K562 (cell line): ENCODE results near the gene NRF1. TPM values are rescaled to one million over a fixed set of nuclear protein-coding genes. Genes with fewer than 3 reads are reported as not detected.

Experiments used
- ATAC-seq: fragments of 200-7000 bp; cut with Tn5 transposase; 3 replicates; pipeline ENCODE4 v1.9.1; 2020; ENCODE audit warnings: moderate library complexity
- BruUV-seq: library from RNA; stranded (reverse); fragments of 400-500 nt; replicated peaks from 2 replicates; lab custom pipeline; 2021; lab: Mats Ljungman, UMichigan
- CTCF ChIA-PET: fragments of 300-600 bp; formaldehyde crosslinking; extraction: SDS; loops from one replicate; lab custom pipeline; 2021; ENCODE audit warnings: low intra/inter-chr PET ratio; lab: Yijun Ruan, JAX
- POLR2A ChIA-PET: fragments of 300-600, 350-650 bp; sonication (Branson Sonifier 250); formaldehyde crosslinking; extraction: SDS; loops from one replicate; lab custom pipeline; 2021; ENCODE audit warnings: antibody characterized with exemption, inconsistent platforms; lab: Yijun Ruan, JAX
- DNase-seq, 4 experiments: peaks; one replicate each; pipeline versions ENCODE4 v3.0.0 to v3.0.0-alpha.2; 2011 to 2018; ENCODE audit warnings: low spot score in 3 of 4, mixed read lengths in 3 of 4; ENCODE audit errors: extremely low read depth in 1 of 4
- FAIRE-seq: peaks from 2 replicates; lab custom pipeline; 2011; peaks lifted over from hg19 to GRCh38; lab: Jason Lieb, UNC
- H2AFZ ChIP-seq: 2 replicates; pipeline ENCODE4 v1.6.0; 2011; ENCODE audit warnings: low read depth, low read length, control low read depth, inconsistent platforms
- H3K27ac ChIP-seq: fragments of 200-600 bp; 3 replicates; pipeline ENCODE4 v1.8.0; 2011; ENCODE audit warnings: low read depth, mild to moderate bottlenecking, control low read depth, inconsistent platforms, low read length, moderate library complexity, mixed read lengths; ENCODE audit errors: extremely low read depth
- H3K27me3 ChIP-seq, 2 experiments: fragments of 300-600 bp in 1 of 2; 2 replicates in 1 of 2; 3 replicates in 1 of 2; pipeline versions ENCODE4 v1.6.0 to v1.8.0; 2011; ENCODE audit warnings: inconsistent platforms in 2 of 2, low read length in 2 of 2, mild to moderate bottlenecking in 1 of 2, mixed read lengths in 1 of 2, moderate library complexity in 1 of 2; ENCODE audit not compliant: control insufficient read depth in 2 of 2, insufficient read depth in 2 of 2
- H3K36me3 ChIP-seq: fragments of 300-600 bp; 3 replicates; pipeline ENCODE4 v1.8.0; 2011; ENCODE audit warnings: mild to moderate bottlenecking, low read length, inconsistent platforms; ENCODE audit not compliant: control insufficient read depth, insufficient read depth
- H3K4me1 ChIP-seq, 2 experiments: fragments of 200-600 bp in 1 of 2; replicated peaks in 1 of 2; 2 replicates in 1 of 2; 3 replicates in 1 of 2; pipeline versions ENCODE4 v1.5.1 to v1.8.0; 2011; ENCODE audit warnings: inconsistent platforms in 2 of 2, low read length in 2 of 2, mild to moderate bottlenecking in 1 of 2, mixed read lengths in 1 of 2, moderate library complexity in 1 of 2; ENCODE audit not compliant: control insufficient read depth in 2 of 2, insufficient read depth in 2 of 2
- H3K4me2 ChIP-seq: 2 replicates; pipeline ENCODE4 v1.6.1; 2011; ENCODE audit warnings: low read length, control low read depth, inconsistent platforms, mixed read lengths; ENCODE audit not compliant: insufficient read depth
- H3K4me3 ChIP-seq: fragments of 200-600 bp; sonication (generic), shearing (Covaris generic); 2 replicates; pipeline ENCODE4 v1.5.1; 2016; ENCODE audit warnings: control low read depth, inconsistent platforms
- H3K79me2 ChIP-seq: fragments of 200-600 bp; 3 replicates; pipeline ENCODE4 v1.8.0; 2011; ENCODE audit warnings: low read length, inconsistent platforms; ENCODE audit not compliant: control insufficient read depth, insufficient read depth
- H3K9ac ChIP-seq, 2 experiments: 2 replicates each; pipeline versions ENCODE4 v1.6.0 to v1.6.1; 2011; ENCODE audit warnings: low read depth in 2 of 2, low read length in 2 of 2, control low read depth in 1 of 2, inconsistent platforms in 1 of 2, mild to moderate bottlenecking in 1 of 2, mixed read lengths in 1 of 2; ENCODE audit not compliant: insufficient read depth in 1 of 2
- H3K9me1 ChIP-seq: one replicate; pipeline ENCODE4 v1.6.0; 2011; ENCODE audit warnings: inconsistent platforms, mild to moderate bottlenecking, low read length, moderate library complexity; ENCODE audit not compliant: control insufficient read depth, insufficient read depth
- H3K9me3 ChIP-seq: replicated peaks from 2 replicates; pipeline ENCODE4 v1.5.1; 2011; ENCODE audit warnings: low read depth, low read length, inconsistent platforms; ENCODE audit not compliant: control insufficient read depth, insufficient read depth
- H4K20me1 ChIP-seq: replicated peaks from 2 replicates; pipeline ENCODE4 v1.6.1; 2011; ENCODE audit warnings: low read length, inconsistent platforms, mixed read lengths; ENCODE audit not compliant: control insufficient read depth, insufficient read depth
- BCOR ChIP-seq: fragments of 450-650 bp; IDR thresholded peaks from 2 replicates; pipeline ENCODE4 v1.6.1; 2016
- FOXK1 ChIP-seq: sonication (generic); formaldehyde crosslinking; IDR thresholded peaks from 2 replicates; pipeline ENCODE4 v1.8.0; 2022; ENCODE audit warnings: missing genetic modification reagents, mild to moderate bottlenecking, borderline replicate concordance
- HOMEZ ChIP-seq: fragments of 250-450 bp; sonication (Bioruptor Pico); IDR thresholded peaks from 2 replicates; pipeline ENCODE4 v1.4.0; 2020; ENCODE audit warnings: mild to moderate bottlenecking, moderate library complexity
- IRF2 ChIP-seq: sonication (generic); formaldehyde crosslinking; IDR thresholded peaks from 2 replicates; pipeline ENCODE4 v1.8.1; 2022; ENCODE audit warnings: mild to moderate bottlenecking, missing genetic modification reagents
- KDM1A ChIP-seq, 2 experiments: fragments of 450-650 bp; IDR thresholded peaks; 2 replicates each; pipeline ENCODE4 v1.6.1; 2016; ENCODE audit warnings: mild to moderate bottlenecking in 2 of 2
- KLF13 ChIP-seq: fragments of 450-650 bp; IDR thresholded peaks from 2 replicates; pipeline ENCODE4 v1.6.1; 2016; ENCODE audit warnings: missing genetic modification characterization, low read depth, mild to moderate bottlenecking, missing compliant biosample characterization, moderate library complexity, borderline replicate concordance
- NCOA1 ChIP-seq: fragments of 450-650 bp; IDR thresholded peaks from 2 replicates; pipeline ENCODE4 v1.6.1; 2016; ENCODE audit warnings: low read depth
- RBM25 ChIP-seq: fragments of 200-400 bp; formaldehyde crosslinking; IDR thresholded peaks from 2 replicates; pipeline ENCODE4 v1.6.1; 2018; ENCODE audit warnings: low read length, low read depth, moderate library complexity; ENCODE audit not compliant: severe bottlenecking
- TARDBP ChIP-seq: fragments of 450-650 bp; IDR thresholded peaks from 2 replicates; pipeline ENCODE4 v1.6.1; 2016
- ZBTB26 ChIP-seq: fragments of 450-650 bp; formaldehyde crosslinking; IDR thresholded peaks from 2 replicates; pipeline ENCODE4 v1.4.0; 2022; ENCODE audit warnings: missing genetic modification characterization
- ZNF121 ChIP-seq: sonication (generic); formaldehyde crosslinking; conservative IDR thresholded peaks from 2 replicates; pipeline ENCODE4 v1.8.0; 2022; ENCODE audit warnings: missing genetic modification reagents
- ZNF551 ChIP-seq: fragments of 250-450 bp; sonication (Bioruptor Pico); IDR thresholded peaks from 2 replicates; pipeline ENCODE4 v1.5.0; 2021; ENCODE audit warnings: mild to moderate bottlenecking, moderate library complexity
- WGBS: fragments of 100-300 bp; shearing (Covaris generic); methylation state at CpG from one replicate; pipeline ENCODE4 v1.1.6; 2016; ENCODE audit warnings: low coverage, mixed read lengths; ENCODE audit not compliant: insufficient coverage; ENCODE audit errors: missing lambda C conversion rate; 5-methylcytosine and 5-hydroxymethylcytosine counted together
- in situ Hi-C: fragments of 300-500 bp; cut with MboI; formaldehyde crosslinking; loops from 4 replicates; pipeline ENCODE4 v1.15.0; 2018; ENCODE audit warnings: inconsistent platforms, mixed read lengths
- intact Hi-C: fragments of 100-400 bp; cut with micrococcal nuclease; formaldehyde crosslinking; loops from 2 replicates; pipeline ENCODE4 v1.14.2; 2022
- polyA plus RNA-seq, 8 experiments: library from polyadenylated mRNA; depleted of rRNA in 4 of 8; stranded (reverse) in 5 of 8; unstranded in 3 of 8; fragments of >200 nt; fragmentation: Nextera tagmentation in 2 of 8; fragmentation: Illumina TruSeq in 1 of 8; extraction: Ambion mirVana in 2 of 8; extraction: Trizol in 1 of 8; gene quantifications; 2 replicates each; pipeline versions ENCODE4 v1.2.1 to v1.2.3, GENCODE V29; 2011 to 2014; ENCODE audit warnings: inconsistent platforms in 1 of 8, missing spikeins in 1 of 8
- total RNA-seq, 7 experiments: library from RNA; depleted of rRNA in 6 of 7; stranded (reverse); fragments of >200 nt in 6 of 7; fragmentation: Illumina TruSeq in 2 of 7; extraction: Trizol in 2 of 7; gene quantifications; 2 replicates each; pipeline versions ENCODE4 v1.2.1 to v1.2.3, GENCODE V29; 2011 to 2021; ENCODE audit warnings: low replicate concordance in 1 of 7

The NRF1 gene
- total and polyA plus RNA-seq, 9 of the 15 experiments (the other 6 are each of a cell fraction or from before 2014, with no cell fraction given): 8.6 to 28.8 (median 20.3) TPM

DNA sequence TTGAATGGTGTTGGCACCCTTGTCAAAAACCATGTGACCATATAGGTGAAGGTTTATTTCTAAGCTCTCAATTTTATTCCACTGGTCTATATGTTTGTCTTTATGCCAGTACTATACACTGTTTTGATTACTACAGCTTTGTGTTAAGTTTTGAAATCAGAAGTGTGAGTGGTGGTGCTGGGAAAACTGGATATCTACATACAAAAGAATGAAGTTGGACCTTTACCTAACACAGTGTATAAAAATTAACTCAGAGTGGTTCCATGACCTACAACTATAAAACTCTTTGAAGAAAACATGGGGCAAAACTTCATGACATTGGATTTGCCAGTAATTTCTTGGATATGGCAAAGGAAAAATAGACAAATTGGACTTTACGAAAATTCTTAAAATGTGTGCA, 112.2 kb downstream of the NRF1 start:
- CTCF ChIA-PET: no interaction called here
- peaks cover 46% of the 10 kb centered on the region for H3K36me3 ChIP-seq

GRCh38 chr7:129724796-129725195, 113.3 kb downstream of the NRF1 start:
- intact Hi-C loops (no loop called here), in situ Hi-C loops (no loop called here)
- POLR2A ChIA-PET: no interaction called here
- TF ChIP-seq HOMEZ (no peak), NCOA1 (no peak), KDM1A (IDR thresholded peaks at IDR 0.05) (0 out of 4 replicates have a peak, but pooled peaks of 1 of the 2 experiments have one; percentile 17), RBM25 (peak; percentile 58), BCOR (0 out of 2 replicates have a peak, but pooled peaks have one; percentile 59), ZNF551 (CRISPR knock-in tag) (no peak), KLF13 (tag) (no peak), FOXK1 (no peak), ZNF121 (CRISPR knock-in tag) (peak; percentile 98)

More for the DNA sequence above, 112.2 kb downstream of the NRF1 start:
- Histone ChIP-seq H3K9me3 (no peaks in the 10 kb centered on the region), H3K27me3 (no peaks in the 10 kb centered on the region), H3K9me1 (peaks cover 7% of the 10 kb centered on the region), H3K9ac (no peak overlapping the region), H2AFZ (no peak overlapping the region), H3K4me1 (peaks cover 3 to 18% of the 10 kb centered on the region in 2 experiments), H3K4me2 (no peak overlapping the region), H4K20me1 (peaks cover 12% of the 10 kb centered on the region), H3K27ac (no peak overlapping the region), H3K79me2 (no peaks in the 10 kb centered on the region), H3K4me3 (no peak overlapping the region)
- BruUV-seq: no TSS peak
- ATAC-seq (no peak), DNase-seq (no peak), FAIRE-seq (no peak)
- TF ChIP-seq ZBTB26 (CRISPR knock-in tag): no peak
- no peak for TF ChIP-seq IRF2 (CRISPR knock-in tag)
- no peak for TF ChIP-seq TARDBP
- TF ChIP-seq BCOR: no peak
- POLR2A ChIA-PET: interaction anchor here (0.7 kb wide), 1 partner anchor 17 kb away, joined by 3 read pairs; no protein-coding TSS in a partner anchor
- in situ Hi-C loops: no loop called here
- WGBS: 100% methylated on average over 1 of the region's 1 CpG
- intact Hi-C loops: no loop called here

More at GRCh38 chr7:129724796-129725195, 113.3 kb downstream of the NRF1 start:
- Histone ChIP-seq H3K27me3 (no peaks in the 10 kb centered on the region), H4K20me1 (peaks cover 8% of the 10 kb centered on the region), H3K27ac (no peak overlapping the region), H3K79me2 (no peaks in the 10 kb centered on the region), H2AFZ (no peak overlapping the region), H3K9me1 (peaks cover 5% of the 10 kb centered on the region), H3K9me3 (no peaks in the 10 kb centered on the region), H3K4me3 (no peak overlapping the region), H3K9ac (no peak overlapping the region), H3K36me3 (peaks cover 42% of the 10 kb centered on the region), H3K4me1 (peaks cover 3 to 14% of the 10 kb centered on the region in 2 experiments), H3K4me2 (no peak overlapping the region)
- 81% methylated on average over 3 of the region's 3 CpGs for WGBS
- no peak for ATAC-seq
- CTCF ChIA-PET: interaction anchor here (1.0 kb wide), 1 partner anchor 44 kb away, joined by 3 read pairs; no protein-coding TSS in a partner anchor
- no TSS peak for BruUV-seq
- DNase-seq: no peak
- FAIRE-seq: no peak
